HepG2 (cell line): ENCODE results near the gene SLC16A11. TPM values are rescaled to one million over a fixed set of nuclear protein-coding genes. Genes with fewer than 3 reads are reported as not detected.

Source experiments
- ADNP ChIP-seq: sonication (generic); formaldehyde crosslinking; IDR thresholded peaks from 2 replicates; pipeline ENCODE4 v1.4.0; 2020; ENCODE audit warnings: missing genetic modification reagents
- DNMT3B ChIP-seq: conservative IDR thresholded peaks from 2 replicates; pipeline ENCODE4 v1.6.1; 2016; ENCODE audit warnings: missing biosample characterization, control low read depth
- JUND ChIP-seq: sonication (generic); formaldehyde crosslinking; IDR thresholded peaks from 2 replicates; pipeline ENCODE4 v1.8.0; 2022; ENCODE audit warnings: mild to moderate bottlenecking, missing genetic modification reagents
- SIX1 ChIP-seq: sonication (generic); formaldehyde crosslinking; IDR thresholded peaks from 2 replicates; pipeline ENCODE4 v1.4.0; 2020; ENCODE audit warnings: missing genetic modification reagents, borderline replicate concordance
- STAG1 ChIP-seq: sonication (generic); formaldehyde crosslinking; IDR thresholded peaks from 2 replicates; pipeline ENCODE4 v1.4.0; 2020; ENCODE audit warnings: missing genetic modification reagents
- ZFAT ChIP-seq: sonication (generic); formaldehyde crosslinking; conservative IDR thresholded peaks from 2 replicates; pipeline ENCODE4 v1.8.1; 2023; ENCODE audit warnings: missing genetic modification reagents, inconsistent platforms
- ZNF292 ChIP-seq: sonication (generic); formaldehyde crosslinking; IDR thresholded peaks from 2 replicates; pipeline ENCODE4 v1.8.1; 2022; ENCODE audit warnings: mild to moderate bottlenecking, low read depth, missing genetic modification reagents, borderline replicate concordance
- ZNF337 ChIP-seq: sonication (generic); formaldehyde crosslinking; IDR thresholded peaks from 2 replicates; pipeline ENCODE4 v1.5.1; 2020; ENCODE audit warnings: missing genetic modification reagents, low read depth, mild to moderate bottlenecking, borderline replicate concordance
- ZNF34 ChIP-seq: sonication (generic); formaldehyde crosslinking; IDR thresholded peaks from 2 replicates; pipeline ENCODE4 v1.4.0; 2020; ENCODE audit warnings: mild to moderate bottlenecking, missing genetic modification reagents, borderline replicate concordance
- ZNF749 ChIP-seq: sonication (generic); formaldehyde crosslinking; IDR thresholded peaks from 2 replicates; pipeline ENCODE4 v1.8.0; 2022; ENCODE audit warnings: mild to moderate bottlenecking, missing genetic modification reagents, moderate library complexity, borderline replicate concordance
- ZNF777 ChIP-seq: sonication (generic); formaldehyde crosslinking; IDR thresholded peaks from 2 replicates; pipeline ENCODE4 v1.4.0; 2020; ENCODE audit warnings: missing genetic modification reagents
- ZNF788 ChIP-seq: sonication (generic); formaldehyde crosslinking; IDR thresholded peaks from 2 replicates; pipeline ENCODE4 v1.5.0; 2020; ENCODE audit warnings: mild to moderate bottlenecking, missing genetic modification reagents, borderline replicate concordance
- polyA plus RNA-seq, 8 experiments: library from polyadenylated mRNA; depleted of rRNA in 3 of 8; stranded (reverse) in 7 of 8; unstranded in 1 of 8; fragments of >200 nt; fragmentation: Illumina TruSeq in 4 of 8; extraction: Trizol in 4 of 8; gene quantifications; 2 replicates each; pipeline versions ENCODE4 v1.2.1 to v1.2.3, GENCODE V29; 2011 to 2016; ENCODE audit warnings: low read depth in 4 of 8, missing spikeins in 1 of 8, mixed read lengths in 1 of 8; ENCODE audit not compliant: insufficient read depth in 1 of 8
- total RNA-seq, 5 experiments: library from RNA; depleted of rRNA; stranded (reverse); fragments of >200 nt; fragmentation: Illumina TruSeq; extraction: Trizol; gene quantifications; 2 replicates each; pipeline ENCODE4 v1.2.3, GENCODE V29; 2016; ENCODE audit warnings: low read depth in 1 of 5
- TF ChIP-seq, protein P1 (sequence below): sonication (generic); formaldehyde crosslinking; IDR thresholded peaks from 2 replicates; pipeline ENCODE4 v1.4.0; 2020; ENCODE audit warnings: missing genetic modification reagents
- TF ChIP-seq, protein P2 (sequence below): IDR thresholded peaks from 2 replicates; pipeline ENCODE4 v1.6.1; 2016; ENCODE audit warnings: missing compliant biosample characterization, missing genetic modification reagents, borderline replicate concordance
- TF ChIP-seq, protein P3 (sequence below): sonication (generic); formaldehyde crosslinking; IDR thresholded peaks from 2 replicates; pipeline ENCODE4 v1.4.0; 2020; ENCODE audit warnings: mild to moderate bottlenecking, missing genetic modification reagents
- TF ChIP-seq, protein P4 (sequence below): sonication (generic); formaldehyde crosslinking; IDR thresholded peaks from 2 replicates; pipeline ENCODE4 v1.4.0; 2020; ENCODE audit warnings: missing genetic modification reagents, low read depth, mild to moderate bottlenecking, borderline replicate concordance

The SLC16A11 gene
- total and polyA plus RNA-seq, 2 of the 13 experiments (the other 11 are each of a cell fraction or from before 2014, with no cell fraction given), result not detected

DNA sequence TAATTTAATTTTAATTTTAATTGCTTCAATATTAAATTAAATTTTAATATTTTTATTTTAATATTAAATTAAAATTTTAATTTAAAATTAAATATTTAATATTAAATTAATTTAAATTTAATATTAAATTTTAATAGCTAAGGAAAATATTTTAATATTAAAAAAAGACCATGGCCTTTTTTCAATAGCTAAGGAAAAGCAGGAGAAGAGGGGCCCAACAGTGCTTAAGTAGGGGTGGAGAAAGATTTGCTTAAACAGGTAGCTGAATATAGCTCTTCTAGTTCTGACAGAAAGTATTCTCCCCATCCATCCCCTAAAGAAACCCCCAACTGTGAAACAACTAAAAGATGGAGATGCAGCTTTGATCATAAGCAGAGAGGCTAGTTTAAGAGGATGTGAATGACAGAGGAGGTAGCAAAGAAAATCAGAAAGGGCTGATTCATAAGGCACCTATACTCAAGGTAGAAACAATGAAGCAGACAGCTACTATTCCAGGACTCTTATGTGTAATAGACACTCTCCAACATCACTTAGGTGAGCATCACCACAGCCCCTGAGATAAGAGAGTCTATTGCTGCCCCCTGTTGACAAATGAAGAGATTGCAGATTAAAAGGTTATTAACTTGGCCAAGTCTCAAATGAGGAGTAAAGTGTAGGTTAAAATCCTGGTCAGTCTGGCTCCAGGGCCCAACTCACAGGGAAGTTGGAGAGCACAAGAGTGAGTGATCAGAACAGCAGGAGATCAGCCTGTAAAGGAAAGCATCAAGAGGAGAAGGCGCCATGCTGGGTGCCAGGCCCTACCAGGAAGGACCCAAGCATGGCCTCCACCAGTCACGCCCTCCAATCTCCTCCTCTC, 39.3 kb downstream of the SLC16A11 start (continued):
- TF ChIP-seq ZNF749 (no peak), SIX1 (no peak), ZNF292 (no peak), ZFAT (no peak), ZNF337 (CRISPR knock-in tag) (no peak), JUND (CRISPR knock-in tag) (no peak), ZNF788 (CRISPR knock-in tag) (no peak), ZNF777 (CRISPR knock-in tag) (no peak), DNMT3B (CRISPR knock-in tag) (no peak), ADNP (CRISPR knock-in tag) (no peak), ZNF34 (CRISPR knock-in tag) (no peak), STAG1 (CRISPR knock-in tag) (peak; percentile 83)
- TF ChIP-seq, protein P1, sequence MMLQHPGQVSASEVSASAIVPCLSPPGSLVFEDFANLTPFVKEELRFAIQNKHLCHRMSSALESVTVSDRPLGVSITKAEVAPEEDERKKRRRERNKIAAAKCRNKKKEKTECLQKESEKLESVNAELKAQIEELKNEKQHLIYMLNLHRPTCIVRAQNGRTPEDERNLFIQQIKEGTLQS, result no peak
- TF ChIP-seq, protein P2, sequence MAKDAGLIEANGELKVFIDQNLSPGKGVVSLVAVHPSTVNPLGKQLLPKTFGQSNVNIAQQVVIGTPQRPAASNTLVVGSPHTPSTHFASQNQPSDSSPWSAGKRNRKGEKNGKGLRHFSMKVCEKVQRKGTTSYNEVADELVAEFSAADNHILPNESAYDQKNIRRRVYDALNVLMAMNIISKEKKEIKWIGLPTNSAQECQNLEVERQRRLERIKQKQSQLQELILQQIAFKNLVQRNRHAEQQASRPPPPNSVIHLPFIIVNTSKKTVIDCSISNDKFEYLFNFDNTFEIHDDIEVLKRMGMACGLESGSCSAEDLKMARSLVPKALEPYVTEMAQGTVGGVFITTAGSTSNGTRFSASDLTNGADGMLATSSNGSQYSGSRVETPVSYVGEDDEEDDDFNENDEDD (CRISPR knock-in tag), result no peak
- TF ChIP-seq, protein P3, sequence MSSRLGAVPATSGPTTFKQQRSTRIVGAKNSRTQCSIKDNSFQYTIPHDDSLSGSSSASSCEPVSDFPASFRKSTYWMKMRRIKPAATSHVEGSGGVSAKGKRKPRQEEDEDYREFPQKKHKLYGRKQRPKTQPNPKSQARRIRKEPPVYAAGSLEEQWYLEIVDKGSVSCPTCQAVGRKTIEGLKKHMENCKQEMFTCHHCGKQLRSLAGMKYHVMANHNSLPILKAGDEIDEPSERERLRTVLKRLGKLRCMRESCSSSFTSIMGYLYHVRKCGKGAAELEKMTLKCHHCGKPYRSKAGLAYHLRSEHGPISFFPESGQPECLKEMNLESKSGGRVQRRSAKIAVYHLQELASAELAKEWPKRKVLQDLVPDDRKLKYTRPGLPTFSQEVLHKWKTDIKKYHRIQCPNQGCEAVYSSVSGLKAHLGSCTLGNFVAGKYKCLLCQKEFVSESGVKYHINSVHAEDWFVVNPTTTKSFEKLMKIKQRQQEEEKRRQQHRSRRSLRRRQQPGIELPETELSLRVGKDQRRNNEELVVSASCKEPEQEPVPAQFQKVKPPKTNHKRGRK (CRISPR knock-in tag), result no peak
- TF ChIP-seq, protein P4, sequence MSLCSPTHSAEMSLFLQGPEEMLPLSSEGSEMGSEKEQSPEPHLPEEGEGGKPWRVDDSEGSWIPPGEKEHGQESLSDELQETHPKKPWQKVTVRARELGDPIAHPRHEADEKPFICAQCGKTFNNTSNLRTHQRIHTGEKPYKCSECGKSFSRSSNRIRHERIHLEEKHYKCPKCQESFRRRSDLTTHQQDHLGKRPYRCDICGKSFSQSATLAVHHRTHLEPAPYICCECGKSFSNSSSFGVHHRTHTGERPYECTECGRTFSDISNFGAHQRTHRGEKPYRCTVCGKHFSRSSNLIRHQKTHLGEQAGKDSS (CRISPR knock-in tag), result no peak
